HUES64 (cell line): Measurements from ENCODE around the gene MYRFL.

Experiments used
- H3K27ac ChIP-seq: 2 replicates; pipeline ENCODE4 v1.7.0; 2013; ENCODE audit warnings: low read depth, low read length, inconsistent platforms
- H3K27me3 ChIP-seq: 2 replicates; pipeline ENCODE4 v1.6.1; 2013; ENCODE audit warnings: mild to moderate bottlenecking, low read length; ENCODE audit not compliant: insufficient read depth
- H3K36me3 ChIP-seq: 2 replicates; pipeline ENCODE4 v1.6.1; 2013; ENCODE audit warnings: mild to moderate bottlenecking, low read length; ENCODE audit not compliant: insufficient read depth
- H3K4me1 ChIP-seq: 2 replicates; pipeline ENCODE4 v1.6.1; 2013; ENCODE audit warnings: mild to moderate bottlenecking, low read length, moderate library complexity; ENCODE audit not compliant: insufficient read depth
- H3K4me3 ChIP-seq: 2 replicates; pipeline ENCODE4 v1.5.1; 2013; ENCODE audit warnings: mild to moderate bottlenecking, low read length, moderate library complexity
- H3K9ac ChIP-seq: 2 replicates; pipeline ENCODE4 v1.6.1; 2013; ENCODE audit warnings: mild to moderate bottlenecking, low read depth, low read length
- H3K9me3 ChIP-seq: 2 replicates; pipeline ENCODE4 v1.6.1; 2013; ENCODE audit warnings: low read depth, low read length; ENCODE audit not compliant: insufficient read depth
- WGBS: fragments of 150-250, 120-280 bp; methylation state at CpG from one replicate; pipeline ENCODE4 v1.1.7; 2013; ENCODE audit warnings: missing lambda C conversion rate; 5-methylcytosine and 5-hydroxymethylcytosine counted together

The MYRFL gene

GRCh38 chr12:70002912-70003255 is 177.9 kb downstream of the MYRFL start:
- WGBS = 94% methylated on average over 6 of the region's 6 CpGs
- Histone ChIP-seq H3K36me3 (no peaks in the 10 kb centered on the region), H3K9me3 (no peaks in the 10 kb centered on the region), H3K9ac (no peak overlapping the region), H3K4me1 (no peaks in the 10 kb centered on the region), H3K27ac (no peak overlapping the region), H3K27me3 (no peaks in the 10 kb centered on the region), H3K4me3 (no peak overlapping the region)

- Histone ChIP-seq H3K9ac (no peak overlapping the region), H3K9me3 (peaks cover 9% of the 10 kb centered on the region; the same call in 1 of the 2 replicates), H3K4me3 (no peak overlapping the region), H3K36me3 (no peaks in the 10 kb centered on the region), H3K4me1 (no peaks in the 10 kb centered on the region), H3K27ac (no peak overlapping the region), H3K27me3 (no peaks in the 10 kb centered on the region)
- 80% methylated on average over 2 of the region's 2 CpGs for whole genome bisulfite sequencing
These were observed 181.0 kb downstream of the MYRFL start for GRCh38 chr12:70005864-70006618.

- no peaks in the 10 kb centered on the region for H3K4me1 ChIP-seq
- no peak overlapping the region for H3K27ac ChIP-seq
- no peaks in the 10 kb centered on the region for H3K36me3 ChIP-seq
- no peak overlapping the region for H3K4me3 ChIP-seq
- no peak overlapping the region for H3K9ac ChIP-seq
- 49% methylated on average over 2 of the region's 2 CpGs for WGBS
- peaks cover 9% of the 10 kb centered on the region; the same call in 1 of the 2 replicates for H3K9me3 ChIP-seq
- no peaks in the 10 kb centered on the region for H3K27me3 ChIP-seq
These were observed 181.6 kb downstream of the MYRFL start for GRCh38 chr12:70006619-70006973.

- Histone ChIP-seq H3K36me3 (no peaks in the 10 kb centered on the region), H3K9ac (no peak overlapping the region), H3K4me3 (no peak overlapping the region), H3K4me1 (no peaks in the 10 kb centered on the region), H3K27me3 (no peaks in the 10 kb centered on the region), H3K9me3 (peaks cover 9% of the 10 kb centered on the region; the same call in 1 of the 2 replicates), H3K27ac (no peak overlapping the region)
- 90% methylated on average over 2 of the region's 2 CpGs for WGBS
These were observed 182.7 kb downstream of the MYRFL start for GRCh38 chr12:70007687-70008086.
